Caco-2 (cell line): Measurements from ENCODE around the gene ANKRD30B. TPM values are rescaled to one million over a fixed set of nuclear protein-coding genes. Genes with fewer than 3 reads are reported as not detected.
"Not testable (repeated sequence)": the region's sequence is repeated elsewhere in the genome, so short reads cannot be mapped to it uniquely, and the experiment has no call there.

Experiments
- BruUV-seq: library from RNA; stranded (reverse); fragments of 400-500 nt; replicated peaks from 2 replicates; lab custom pipeline; 2021; lab: Mats Ljungman, UMichigan
- CTCF ChIA-PET: fragments of 300-600 bp; sonication (Branson Sonifier 250); formaldehyde crosslinking; loops from one replicate; lab custom pipeline; 2022; ENCODE audit warnings: antibody characterized with exemption; lab: Charles Lee
- POLR2A ChIA-PET: fragments of 300-600 bp; sonication (Branson Sonifier 250); formaldehyde crosslinking; loops from one replicate; lab custom pipeline; 2022; ENCODE audit warnings: antibody characterized with exemption; lab: Charles Lee
- DNase-seq, 2 experiments: peaks; one replicate each; pipeline versions ENCODE4 v3.0.0 to v3.0.0-alpha.2; 2020 to 2022
- H3K27me3 ChIP-seq: replicated peaks from 2 replicates; pipeline ENCODE4 v1.6.0; 2011; ENCODE audit warnings: low read length; ENCODE audit not compliant: control insufficient read depth, insufficient read depth
- H3K36me3 ChIP-seq: 2 replicates; pipeline ENCODE4 v1.5.1; 2011; ENCODE audit warnings: low read length; ENCODE audit not compliant: control insufficient read depth, insufficient read depth
- H3K4me1 ChIP-seq: fragments of 250-450 bp; sonication (Bioruptor Pico); 2 replicates; pipeline ENCODE4 v1.5.1; 2020; ENCODE audit warnings: mild to moderate bottlenecking
- H3K4me3 ChIP-seq: 2 replicates; pipeline ENCODE4 v1.5.1; 2011; ENCODE audit warnings: low read depth, mild to moderate bottlenecking, control low read depth, low read length
- H3K9me3 ChIP-seq: fragments of 250-450 bp; sonication (Bioruptor Pico); 2 replicates; pipeline ENCODE4 v1.5.1; 2020; ENCODE audit warnings: mild to moderate bottlenecking, moderate library complexity
- H3K27ac Mint-ChIP-seq: one replicate; pipeline ENCODE4 v1.8.0; 2022; ENCODE audit warnings: mixed read lengths; ENCODE audit not compliant: unreplicated experiment
- H3K27me3 Mint-ChIP-seq: one replicate; pipeline ENCODE4 v1.8.0; 2022; ENCODE audit warnings: mixed read lengths; ENCODE audit not compliant: insufficient read depth, unreplicated experiment
- H3K36me3 Mint-ChIP-seq: one replicate; pipeline ENCODE4 v1.8.0; 2022; ENCODE audit warnings: mild to moderate bottlenecking, mixed read lengths; ENCODE audit not compliant: insufficient read depth, unreplicated experiment
- H3K4me1 Mint-ChIP-seq: one replicate; pipeline ENCODE4 v1.8.0; 2022; ENCODE audit warnings: low read depth, mixed read lengths; ENCODE audit not compliant: unreplicated experiment
- H3K4me3 Mint-ChIP-seq: one replicate; pipeline ENCODE4 v1.8.0; 2022; ENCODE audit warnings: mild to moderate bottlenecking, moderate library complexity, mixed read lengths; ENCODE audit not compliant: unreplicated experiment
- H3K9me3 Mint-ChIP-seq: one replicate; pipeline ENCODE4 v1.8.0; 2022; ENCODE audit warnings: mixed read lengths; ENCODE audit not compliant: unreplicated experiment
- intact Hi-C: fragments of 100-400 bp; cut with micrococcal nuclease; formaldehyde crosslinking; loops from one replicate; pipeline ENCODE4 v1.10.0; 2022; ENCODE audit not compliant: unreplicated experiment
- total RNA-seq: library from RNA; stranded (reverse); gene quantifications from 2 replicates; pipeline ENCODE4 v1.2.3, GENCODE V29; 2022
- TF ChIP-seq, protein P1 (sequence below), 2 experiments: fragments of 200-600 bp in 1 of 2; IDR thresholded peaks; 1 replicate in 1 of 2; 2 replicates in 1 of 2; pipeline versions ENCODE4 v1.5.1 to v1.8.0; 2011 to 2022; ENCODE audit warnings: antibody characterized with exemption in 1 of 2, control low read depth in 1 of 2, inconsistent platforms in 1 of 2, low read depth in 1 of 2, low read length in 1 of 2, mild to moderate bottlenecking in 1 of 2, moderate library complexity in 1 of 2; ENCODE audit not compliant: insufficient read depth in 1 of 2, severe bottlenecking in 1 of 2, unreplicated experiment in 1 of 2

ANKRD30B gene
- total RNA-seq, 1 experiment from 2014 or later, result 0.07 TPM

- H3K4me3 ChIP-seq, H3K36me3 ChIP-seq, H3K27me3 Mint-ChIP-seq, H3K9me3 Mint-ChIP-seq, H3K27ac Mint-ChIP-seq, H3K9me3 ChIP-seq, intact Hi-C loops, POLR2A ChIA-PET, H3K36me3 Mint-ChIP-seq, CTCF ChIA-PET, BruUV-seq, H3K4me3 Mint-ChIP-seq, DNase-seq, H3K27me3 ChIP-seq, H3K4me1 ChIP-seq, H3K4me1 Mint-ChIP-seq: not testable (repeated sequence)
These were observed 118.5 kb downstream of the ANKRD30B start for GRCh38 chr18:14866426-14866825.

- BruUV-seq, POLR2A ChIA-PET, H3K9me3 Mint-ChIP-seq, DNase-seq, H3K9me3 ChIP-seq, H3K36me3 ChIP-seq, H3K27me3 Mint-ChIP-seq, H3K4me1 Mint-ChIP-seq, CTCF ChIA-PET, H3K36me3 Mint-ChIP-seq, H3K27me3 ChIP-seq, H3K4me3 ChIP-seq, intact Hi-C loops, H3K27ac Mint-ChIP-seq, H3K4me1 ChIP-seq, H3K4me3 Mint-ChIP-seq: not testable (repeated sequence)
These were observed 120.0 kb downstream of the ANKRD30B start for GRCh38 chr18:14867988-14868387.

DNA sequence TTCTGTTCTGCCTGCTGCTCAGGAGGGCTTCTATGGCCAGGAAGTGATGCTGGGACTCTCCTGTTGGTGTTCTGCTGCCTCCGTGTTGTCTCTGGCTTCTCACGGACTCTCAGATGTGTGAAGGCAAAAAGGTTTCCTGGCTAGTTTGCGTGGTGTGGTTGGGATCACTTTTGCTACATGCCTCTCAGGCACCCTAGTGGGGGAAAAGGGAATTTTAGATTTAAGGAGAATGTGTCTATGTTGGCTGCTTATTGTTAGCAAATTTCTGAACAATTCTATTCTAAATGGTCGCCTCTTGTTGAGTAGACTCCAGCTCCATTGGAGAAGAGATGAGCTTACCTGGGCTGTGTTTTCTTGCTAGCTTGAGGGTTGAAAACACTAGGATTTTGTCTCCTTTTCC lies 120.9 kb downstream of the ANKRD30B start:
- H3K36me3 ChIP-seq, H3K4me1 Mint-ChIP-seq, CTCF ChIA-PET, intact Hi-C loops, H3K27me3 Mint-ChIP-seq, H3K36me3 Mint-ChIP-seq, H3K4me3 Mint-ChIP-seq, H3K27me3 ChIP-seq, H3K4me3 ChIP-seq, H3K9me3 Mint-ChIP-seq, POLR2A ChIA-PET, H3K27ac Mint-ChIP-seq, H3K9me3 ChIP-seq, H3K4me1 ChIP-seq, BruUV-seq: not testable (repeated sequence)
- TF ChIP-seq, protein P1, sequence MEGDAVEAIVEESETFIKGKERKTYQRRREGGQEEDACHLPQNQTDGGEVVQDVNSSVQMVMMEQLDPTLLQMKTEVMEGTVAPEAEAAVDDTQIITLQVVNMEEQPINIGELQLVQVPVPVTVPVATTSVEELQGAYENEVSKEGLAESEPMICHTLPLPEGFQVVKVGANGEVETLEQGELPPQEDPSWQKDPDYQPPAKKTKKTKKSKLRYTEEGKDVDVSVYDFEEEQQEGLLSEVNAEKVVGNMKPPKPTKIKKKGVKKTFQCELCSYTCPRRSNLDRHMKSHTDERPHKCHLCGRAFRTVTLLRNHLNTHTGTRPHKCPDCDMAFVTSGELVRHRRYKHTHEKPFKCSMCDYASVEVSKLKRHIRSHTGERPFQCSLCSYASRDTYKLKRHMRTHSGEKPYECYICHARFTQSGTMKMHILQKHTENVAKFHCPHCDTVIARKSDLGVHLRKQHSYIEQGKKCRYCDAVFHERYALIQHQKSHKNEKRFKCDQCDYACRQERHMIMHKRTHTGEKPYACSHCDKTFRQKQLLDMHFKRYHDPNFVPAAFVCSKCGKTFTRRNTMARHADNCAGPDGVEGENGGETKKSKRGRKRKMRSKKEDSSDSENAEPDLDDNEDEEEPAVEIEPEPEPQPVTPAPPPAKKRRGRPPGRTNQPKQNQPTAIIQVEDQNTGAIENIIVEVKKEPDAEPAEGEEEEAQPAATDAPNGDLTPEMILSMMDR (IDR thresholded peaks at IDR 0.05; ENCODE audit: insufficient read depth in 1 of 2, low read depth in 1 of 2, low read length in 1 of 2, severe bottlenecking in 1 of 2, unreplicated experiment in 1 of 2), result peak in 1 of 2 experiments; percentile 20
- DNase-seq, result peak in 1 of 2 experiments; percentile 16

DNA sequence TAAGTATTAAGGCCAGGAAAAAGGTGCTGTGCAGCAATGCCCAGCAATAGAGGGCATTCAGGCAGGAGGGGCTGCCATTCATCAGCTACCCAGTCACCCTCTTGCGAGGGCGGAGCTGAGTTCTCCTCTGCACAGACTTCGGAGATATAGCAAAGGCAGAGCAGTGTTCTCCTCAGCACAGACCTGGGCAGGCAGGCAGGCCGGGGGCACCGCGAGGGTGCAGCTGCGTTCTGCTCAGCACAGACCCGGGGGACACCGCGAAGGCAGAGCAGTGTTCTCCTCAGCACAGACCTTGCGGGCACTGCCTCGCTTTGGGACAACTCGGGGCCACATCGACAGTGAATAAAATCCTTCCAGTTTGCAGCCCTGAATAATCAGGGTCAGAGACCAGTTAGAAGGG lies 130.9 kb downstream of the ANKRD30B start:
- H3K36me3 ChIP-seq, intact Hi-C loops, H3K27me3 ChIP-seq, H3K36me3 Mint-ChIP-seq, H3K27me3 Mint-ChIP-seq, DNase-seq, H3K4me3 Mint-ChIP-seq, BruUV-seq, H3K4me3 ChIP-seq, H3K27ac Mint-ChIP-seq, POLR2A ChIA-PET, H3K9me3 Mint-ChIP-seq, H3K9me3 ChIP-seq, CTCF ChIA-PET, H3K4me1 ChIP-seq, H3K4me1 Mint-ChIP-seq: not testable (repeated sequence)
